Tibial nerve (tissue), 3 donors: ENCODE results near the gene MKS1.

Source experiments
- CTCF ChIP-seq, 5 experiments: fragments of 200-600 bp in 3 of 5; fragments of 450-650 bp in 2 of 5; sonication (generic) in 3 of 5; IDR thresholded peaks; one replicate each; pipeline ENCODE4 v1.5.1; 2016 to 2019; ENCODE audit warnings: antibody characterized with exemption in 5 of 5, mild to moderate bottlenecking in 3 of 5, moderate library complexity in 2 of 5
- POLR2A ChIP-seq, 2 donors: fragments of 450-650 bp; IDR thresholded peaks; one replicate each; pipeline ENCODE4 v1.6.1; 2017; ENCODE audit warnings: antibody characterized with exemption in 2 of 2, mild to moderate bottlenecking in 2 of 2, moderate library complexity in 2 of 2

- TF ChIP-seq POLR2A (IDR thresholded peaks at IDR 0.05), result no peak
- no peak for TF ChIP-seq CTCF (IDR thresholded peaks at IDR 0.05)
Observed at GRCh38 chr17:58217766-58218165, 1.3 kb downstream of the MKS1 start.
